NCI-H146 treated with DMSO at 0.1 percent for 48 hours (cell line): ENCODE measurements around the gene ANKRD11.
"Not testable (repeated sequence)": the region's sequence is repeated elsewhere in the genome, so short reads cannot be mapped to it uniquely, and the experiment has no call there.

Source experiments
- DNase-seq: peaks from one replicate; lab custom pipeline; 2025; ENCODE audit not compliant: unreplicated experiment; lab: John Stamatoyannopoulos, UW

ANKRD11 gene

GRCh38 chr16:89318871-89319630 is 171.3 kb downstream of the ANKRD11 start:
- DNase-seq = no peak

GRCh38 chr16:89318430-89318758 is 172.0 kb downstream of the ANKRD11 start:
- no peak for DNase-seq

GRCh38 chr16:89317729-89318429 is 172.5 kb downstream of the ANKRD11 start:
- no peak for DNase-seq

DNA sequence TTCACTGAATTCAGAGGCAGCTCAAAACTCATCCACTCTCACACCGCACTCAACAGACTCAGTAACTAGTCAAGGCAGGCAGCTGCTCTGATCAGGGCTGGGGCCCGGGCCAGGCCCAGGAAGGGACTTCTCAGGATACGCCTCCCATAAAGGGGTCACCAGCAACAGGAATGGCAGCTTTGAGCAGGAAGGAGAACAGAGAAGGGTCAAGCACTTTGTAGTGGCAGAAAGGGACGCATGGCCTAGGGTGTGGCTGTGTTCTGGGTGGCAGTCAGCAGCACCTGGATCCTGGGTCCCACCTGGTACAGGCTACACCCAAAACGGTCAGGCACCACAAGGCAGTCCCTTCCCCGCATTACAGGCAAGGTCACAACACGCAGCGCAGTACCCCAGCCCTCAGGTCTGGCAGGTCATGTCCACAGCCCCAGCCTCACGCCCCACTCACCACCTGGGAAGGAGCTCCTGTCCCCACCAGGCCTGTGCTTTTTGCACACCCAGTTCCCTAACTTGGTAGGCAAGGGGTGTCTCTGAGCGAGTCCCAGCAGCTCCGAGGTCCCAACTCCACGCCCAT is 173.2 kb downstream of the ANKRD11 start:
- DNase-seq = no peak

DNA sequence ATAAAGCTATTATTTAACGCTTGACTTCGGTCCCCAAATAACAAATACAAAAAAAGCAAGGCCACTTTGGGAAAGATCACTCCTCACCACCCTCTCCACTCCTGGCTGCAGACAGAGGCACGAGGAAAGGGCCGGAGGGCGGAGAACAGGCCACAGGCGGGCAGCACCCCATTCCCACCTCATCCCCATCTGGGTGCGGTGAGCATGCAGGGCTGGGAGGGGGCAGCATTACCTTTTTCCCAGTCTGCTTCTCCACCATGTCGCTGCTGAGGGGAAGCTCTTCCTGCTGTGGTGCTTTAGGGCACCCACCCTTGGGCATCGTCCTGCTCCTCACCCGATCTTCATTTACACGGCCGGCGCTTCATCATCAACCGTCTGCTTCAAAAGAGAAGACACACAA is 173.7 kb downstream of the ANKRD11 start:
- DNase-seq = no peak

DNA sequence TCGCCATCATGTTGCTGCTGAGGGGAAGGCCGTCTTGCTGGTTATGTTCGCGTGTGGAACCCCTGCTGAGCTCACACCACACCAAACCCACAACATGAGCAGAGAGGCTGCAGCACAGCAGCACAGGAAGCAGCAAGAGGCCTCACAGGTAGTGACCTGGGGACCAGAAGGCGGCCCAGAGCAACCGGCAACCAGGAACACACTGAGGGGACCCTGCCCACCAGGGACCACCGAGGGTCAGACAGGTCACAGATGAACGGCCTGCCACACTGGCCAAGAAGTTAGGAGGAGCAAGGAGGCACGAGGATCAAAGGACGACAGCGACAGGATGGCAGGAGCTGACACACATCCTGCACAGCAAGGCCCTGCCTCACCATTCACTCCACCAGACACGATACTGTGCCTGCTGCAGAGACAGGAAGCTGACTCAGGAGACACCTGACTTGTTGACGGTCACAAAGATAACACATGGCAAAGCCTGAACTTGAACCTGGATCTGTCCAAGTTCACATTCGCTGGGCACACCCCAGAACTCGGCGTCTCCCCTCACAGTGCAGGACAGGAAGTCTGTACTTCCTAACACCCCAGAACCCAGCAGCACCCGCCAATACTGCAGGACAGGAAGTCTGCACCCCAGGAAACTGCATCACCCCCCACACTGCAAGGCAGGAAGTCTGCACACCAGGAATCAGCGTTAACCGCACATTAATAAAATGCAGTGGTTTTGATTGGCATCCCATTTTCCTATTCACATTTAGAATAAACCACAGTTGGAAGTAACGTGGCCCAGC is 174.4 kb downstream of the ANKRD11 start:
- no peak for DNase-seq

DNA sequence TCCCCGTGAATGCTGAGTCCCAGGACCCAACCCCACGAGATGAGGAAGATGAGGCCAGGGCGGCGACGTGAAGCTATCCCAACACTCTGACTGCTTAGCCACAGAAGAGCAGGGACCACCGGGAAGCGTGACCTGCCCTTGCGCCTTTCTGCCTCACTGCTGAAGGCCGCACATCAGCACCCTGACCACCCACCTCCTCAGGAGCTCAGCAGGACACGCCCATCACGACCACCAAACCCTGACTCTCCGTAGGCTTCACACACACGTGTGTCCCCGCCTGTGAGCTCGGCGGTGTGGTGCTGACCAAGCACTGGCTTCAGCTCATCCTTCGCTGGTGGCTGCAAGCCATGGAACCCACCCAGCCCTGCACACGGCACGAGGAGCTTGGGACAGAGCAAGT is 175.1 kb downstream of the ANKRD11 start:
- DNase-seq = no peak

GRCh38 chr16:89314854-89315253 is 175.5 kb downstream of the ANKRD11 start:
- no peak for DNase-seq

GRCh38 chr16:89314357-89314756 is 176.0 kb downstream of the ANKRD11 start:
- no peak for DNase-seq

GRCh38 chr16:89313583-89313982 is 176.8 kb downstream of the ANKRD11 start:
- DNase-seq = no peak

GRCh38 chr16:89312598-89313299 is 177.6 kb downstream of the ANKRD11 start:
- no peak for DNase-seq

DNA sequence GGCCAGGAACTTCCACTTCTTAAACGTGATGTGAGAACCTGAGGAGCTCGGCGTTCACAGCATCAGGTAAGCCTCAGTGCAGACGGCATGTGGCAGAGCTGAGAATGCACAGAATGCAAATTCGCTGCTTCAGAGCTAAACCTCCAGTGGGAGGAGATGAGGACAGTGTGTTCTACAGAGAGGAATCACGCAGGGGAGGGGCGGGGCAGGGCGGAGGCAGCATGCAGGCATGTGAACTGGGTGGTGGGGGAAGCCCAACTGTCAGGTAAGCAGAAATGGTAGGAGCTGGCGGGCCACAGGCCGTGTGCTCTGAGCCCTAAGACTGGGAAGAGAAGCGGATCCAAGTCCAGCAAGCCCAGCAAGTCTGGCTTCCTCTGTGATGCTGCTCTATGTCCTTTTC is 178.2 kb downstream of the ANKRD11 start:
- DNase-seq = no peak

GRCh38 chr16:89311636-89312035 is 178.7 kb downstream of the ANKRD11 start:
- DNase-seq = no peak

GRCh38 chr16:89309438-89310122 is 180.8 kb downstream of the ANKRD11 start:
- DNase-seq = no peak

- no peak for DNase-seq
These were observed 181.7 kb downstream of the ANKRD11 start for GRCh38 chr16:89308391-89309333.

DNA sequence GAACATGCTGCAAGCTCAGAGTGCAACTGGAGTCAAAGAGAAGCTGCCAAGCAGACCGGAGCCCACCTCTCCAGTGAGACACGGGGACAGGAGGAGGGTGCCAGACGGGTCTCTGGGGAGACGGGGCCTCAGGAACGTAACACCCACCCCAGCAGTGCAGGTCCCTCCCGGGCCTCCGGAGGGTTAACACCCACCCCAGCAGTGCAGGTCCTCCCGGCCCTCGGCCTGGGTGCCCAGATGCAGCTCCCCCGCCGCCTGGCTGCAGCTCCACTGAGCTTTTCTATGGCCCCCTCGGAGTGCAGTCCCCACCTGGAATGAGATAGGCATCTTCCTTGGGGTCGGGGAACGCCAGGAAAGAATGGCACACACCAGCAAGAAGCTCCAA is 182.9 kb downstream of the ANKRD11 start:
- no peak for DNase-seq

GRCh38 chr16:89306457-89307420 is 183.6 kb downstream of the ANKRD11 start:
- DNase-seq = not testable (repeated sequence)
